ENCODE measurements around the gene VCAN.

The VCAN gene

GRCh38 chr5:83509540-83509939 is 38.0 kb downstream of the VCAN start (continued):
- TF ChIP-seq ZXDB (tag by site-specific recombination; IDR thresholded peaks at IDR 0.05), result peak; percentile 80
- TF ChIP-seq ZNF777 (tag by site-specific recombination; IDR thresholded peaks at IDR 0.05; ENCODE audit: borderline replicate concordance), result no peak
- TF ChIP-seq ZBTB6 (tag by site-specific recombination; IDR thresholded peaks at IDR 0.05), result peak; percentile 72
- TF ChIP-seq ZNF664 (tag by site-specific recombination; IDR thresholded peaks at IDR 0.05), result peak; percentile 91
- no peak for TF ChIP-seq ZNF223 (tag by site-specific recombination; IDR thresholded peaks at IDR 0.05)
- TF ChIP-seq ZNF10 (tag by site-specific recombination; IDR thresholded peaks at IDR 0.05), result peak; percentile 88

- H3K4me1 ChIP-seq (ENCODE audit: control insufficient read depth, insufficient read depth, low read length), result peaks cover 8% of the 10 kb centered on the region; the same call in 1 of the 2 replicates
- peak overlapping the region; percentile 56; the same call in 1 of the 2 replicates for H3K27ac ChIP-seq (ENCODE audit: extremely low read depth, low read depth, low read length)
- ChIA-PET POLR2A (no interaction called here), CTCF (interaction anchor here (0.6 to 0.7 kb wide), 2 partner anchors 57 to 98 kb away, joined by 3 read pairs; no protein-coding TSS in a partner anchor)
- peaks cover 22 to 27% of the 10 kb centered on the region in 2 experiments for H3K36me3 ChIP-seq (ENCODE audit: control insufficient read depth in 2 of 2, insufficient read depth in 1 of 2, low read length in 2 of 2)
- TF ChIP-seq ZNF747 (tag by site-specific recombination; IDR thresholded peaks at IDR 0.05), result no peak
- no peak for TF ChIP-seq ZNF169 (tag by site-specific recombination; IDR thresholded peaks at IDR 0.05)
- TF ChIP-seq MZF1 (tag by site-specific recombination; IDR thresholded peaks at IDR 0.05; ENCODE audit: borderline replicate concordance), result no peak
- no peak overlapping the region for H3K4me3 ChIP-seq (ENCODE audit: low read depth, low read length)
- H3K9me3 ChIP-seq (ENCODE audit: control insufficient read depth, insufficient read depth, low read depth, low read length), result no peaks in the 10 kb centered on the region
Observed at GRCh38 chr5:83510260-83510659, 38.7 kb downstream of the VCAN start.

- no peak overlapping the region for H3K4me3 ChIP-seq (ENCODE audit: low read depth, low read length)
- CTCF ChIA-PET, result no interaction called here
- TF ChIP-seq ZNF398 (tag by site-specific recombination; IDR thresholded peaks at IDR 0.05), result no peak
- no peak for TF ChIP-seq ZNF621 (tag by site-specific recombination; IDR thresholded peaks at IDR 0.05)
- TF ChIP-seq ZSCAN16 (tag by site-specific recombination; IDR thresholded peaks at IDR 0.05), result no peak
- no peak for TF ChIP-seq ZNF777 (tag by site-specific recombination; IDR thresholded peaks at IDR 0.05; ENCODE audit: borderline replicate concordance)
- no peak for TF ChIP-seq ZEB2 (tag by site-specific recombination; IDR thresholded peaks at IDR 0.05)
- no peak for TF ChIP-seq HIC1 (tag by site-specific recombination; IDR thresholded peaks at IDR 0.05)
- no peak for TF ChIP-seq ZNF639 (tag by site-specific recombination; IDR thresholded peaks at IDR 0.05)
- no peak for TF ChIP-seq ZNF488 (tag by site-specific recombination; IDR thresholded peaks at IDR 0.05)
- TF ChIP-seq OVOL3 (tag by site-specific recombination; IDR thresholded peaks at IDR 0.05), result no peak
- TF ChIP-seq ZNF354C (tag by site-specific recombination; IDR thresholded peaks at IDR 0.05; ENCODE audit: borderline replicate concordance, low read depth), result no peak
- H3K4me1 ChIP-seq (ENCODE audit: control insufficient read depth, insufficient read depth, low read length), result peaks cover 8% of the 10 kb centered on the region; the same call in 1 of the 2 replicates
- H3K27ac ChIP-seq (ENCODE audit: extremely low read depth, low read depth, low read length), result no peak overlapping the region
- H3K9me3 ChIP-seq (ENCODE audit: control insufficient read depth, insufficient read depth, low read depth, low read length), result no peaks in the 10 kb centered on the region
- POLR2A ChIA-PET, result no interaction called here
- H3K36me3 ChIP-seq (ENCODE audit: control insufficient read depth in 2 of 2, insufficient read depth in 1 of 2, low read length in 2 of 2), result peaks cover 24 to 27% of the 10 kb centered on the region in 2 experiments
Observed at GRCh38 chr5:83512061-83512745, 40.7 kb downstream of the VCAN start.

Data from HEK293 (cell line).